ENCODE results near the gene CA5A. TPM values are rescaled to one million over a fixed set of nuclear protein-coding genes. Genes with fewer than 3 reads are reported as not detected.
"Not testable (repeated sequence)": the region's sequence is repeated elsewhere in the genome, so short reads cannot be mapped to it uniquely, and the experiment has no call there.

The CA5A gene
- total RNA-seq, 1 experiment from 2014 or later: 0.10 TPM

- no peak for DNase-seq (ENCODE audit: extremely low read depth, low read depth)
These were observed 9.8 kb downstream of the CA5A start for GRCh38 chr16:87926246-87927194.

- no peak for DNase-seq (ENCODE audit: extremely low read depth, low read depth)
These were observed 11.3 kb downstream of the CA5A start for GRCh38 chr16:87924811-87925670.

DNA sequence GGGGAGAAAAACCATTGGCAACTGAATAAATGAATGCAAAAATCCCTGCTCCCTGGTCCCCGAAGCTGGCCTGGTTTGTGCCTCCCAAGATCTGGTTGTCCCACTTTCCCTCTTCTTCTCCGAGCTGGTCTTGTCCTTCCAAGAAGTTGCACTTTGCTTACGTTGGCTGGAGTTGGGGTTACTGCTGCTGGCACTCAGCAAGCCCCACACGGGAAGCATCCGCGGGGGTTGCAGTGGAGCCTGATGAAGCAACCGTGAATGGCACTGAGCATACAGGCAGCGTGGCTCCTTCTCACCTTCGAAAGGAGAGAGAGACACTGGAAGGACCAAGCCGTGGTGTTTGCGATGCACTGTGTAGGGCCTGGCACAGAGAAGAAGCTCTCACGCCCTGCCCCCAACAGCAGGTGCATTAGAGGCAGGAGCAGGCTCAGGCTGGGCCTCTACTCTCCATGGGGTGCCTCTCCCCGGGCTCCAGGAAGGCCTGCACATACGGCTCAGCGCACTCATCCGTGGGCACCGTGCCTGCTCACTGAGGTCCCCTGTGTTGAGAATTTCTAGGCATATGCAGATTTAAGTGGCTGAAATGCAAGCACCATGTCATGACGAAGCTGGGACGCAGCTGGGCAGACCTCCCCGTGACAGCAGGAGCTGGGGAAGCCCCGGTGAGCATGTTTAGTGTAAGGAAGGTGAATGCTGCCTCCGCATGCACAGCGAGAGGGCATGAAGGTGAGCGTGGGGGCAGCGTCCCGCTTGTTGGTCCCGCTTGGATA, 12.1 kb downstream of the CA5A start:
- no peak for DNase-seq (ENCODE audit: extremely low read depth, low read depth)

DNA sequence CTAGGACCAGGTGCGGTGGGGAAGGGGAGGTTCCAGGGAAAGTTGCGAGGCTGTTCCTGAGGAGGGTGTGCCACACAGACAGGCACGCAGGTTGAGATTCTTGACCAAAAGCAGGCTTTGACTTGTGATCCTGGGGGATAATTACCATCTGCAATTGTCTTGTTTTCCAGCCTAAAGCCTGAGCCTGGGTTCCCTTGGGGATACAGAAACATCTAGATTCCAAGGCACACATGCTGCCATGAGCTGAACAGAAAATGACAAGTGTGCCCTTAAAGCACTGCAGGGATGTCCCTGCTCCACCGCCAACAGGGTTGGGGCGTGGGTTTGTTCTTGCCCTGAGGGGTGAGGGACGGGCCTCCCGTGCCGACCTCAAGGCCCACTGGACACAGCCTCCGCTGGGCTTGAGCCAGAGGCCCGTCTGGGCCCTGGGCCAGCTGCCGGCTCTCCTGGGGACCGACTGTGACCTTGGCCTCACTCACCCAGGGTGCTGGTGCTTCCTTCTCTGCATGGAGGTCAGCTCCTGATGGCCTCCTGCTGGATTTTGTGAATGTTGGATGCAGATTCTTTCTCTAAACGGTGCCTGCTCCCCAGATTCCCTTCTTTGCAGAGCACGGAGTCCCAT, 14.0 kb downstream of the CA5A start:
- DNase-seq (ENCODE audit: extremely low read depth, low read depth): no peak

DNA sequence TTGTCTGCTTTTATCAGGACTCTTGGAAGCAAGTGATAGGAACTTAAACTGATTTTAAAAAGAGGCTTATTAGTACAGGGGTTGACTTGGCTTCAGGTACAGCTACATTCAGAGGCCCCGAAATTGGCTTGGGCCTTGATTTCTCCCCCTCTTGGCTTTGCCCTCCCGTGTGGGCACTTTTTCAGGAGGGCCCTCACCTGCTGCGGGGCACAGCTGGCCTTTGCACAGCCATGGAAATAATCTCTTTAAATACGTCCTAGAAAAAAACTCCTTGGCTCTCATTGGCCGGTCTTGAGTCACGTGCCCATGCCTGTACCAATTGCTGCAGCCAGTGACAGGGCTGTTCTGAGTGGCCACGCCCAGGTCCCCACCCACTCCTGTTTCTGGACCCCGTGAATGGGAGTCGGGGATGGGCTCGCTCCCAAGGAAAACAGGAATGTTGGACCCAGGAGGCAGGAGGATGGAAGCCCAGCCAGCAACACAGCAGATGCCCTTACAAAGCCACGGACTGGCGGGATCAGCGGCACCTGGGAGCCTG, 15.0 kb downstream of the CA5A start:
- no peak for DNase-seq (ENCODE audit: extremely low read depth, low read depth)

GRCh38 chr16:87919681-87919994, 16.7 kb downstream of the CA5A start:
- no peak for DNase-seq (ENCODE audit: extremely low read depth, low read depth)

DNA sequence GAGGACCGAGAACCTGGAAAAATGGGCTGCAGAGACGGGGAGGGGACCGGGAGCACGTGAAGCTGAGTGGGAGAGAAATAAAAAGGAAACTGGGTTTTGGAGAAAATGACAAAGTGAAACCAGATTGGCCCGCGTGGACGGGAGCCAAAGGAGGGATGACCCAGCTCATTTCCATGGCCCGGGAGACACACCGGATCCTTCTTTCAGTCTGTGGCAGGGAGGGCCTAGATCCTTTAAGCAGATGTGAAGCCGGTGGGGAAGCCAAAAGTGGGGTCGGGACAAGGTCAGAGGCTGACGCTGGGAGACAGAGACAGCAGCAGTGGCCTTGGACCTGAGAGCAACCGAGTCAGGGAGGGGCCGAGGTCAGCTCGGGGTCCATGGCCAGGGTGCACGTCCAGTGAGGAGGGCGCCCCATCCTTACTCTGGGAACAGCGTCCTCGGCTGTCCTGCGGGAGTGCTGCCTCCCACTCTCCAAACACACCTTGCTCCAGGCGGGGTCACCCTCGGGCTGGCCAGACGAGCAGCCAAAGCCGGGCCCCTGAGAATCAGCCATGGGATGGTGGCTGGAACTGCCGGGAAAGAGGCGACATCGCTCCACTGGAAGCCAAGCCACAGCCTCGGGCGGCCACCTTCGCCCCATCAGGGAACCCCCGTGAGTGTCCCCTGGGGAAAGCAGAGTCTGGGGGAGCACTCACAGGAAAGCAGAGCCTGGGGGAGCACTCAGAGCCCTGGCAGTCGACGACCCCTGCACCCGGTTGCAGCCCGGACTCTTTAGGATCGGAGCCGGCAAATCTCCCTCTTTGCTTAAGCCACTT, 17.3 kb downstream of the CA5A start:
- DNase-seq (ENCODE audit: extremely low read depth, low read depth): no peak

- DNase-seq (ENCODE audit: extremely low read depth, low read depth): no peak
These were observed 18.0 kb downstream of the CA5A start for GRCh38 chr16:87918338-87918737.

DNA sequence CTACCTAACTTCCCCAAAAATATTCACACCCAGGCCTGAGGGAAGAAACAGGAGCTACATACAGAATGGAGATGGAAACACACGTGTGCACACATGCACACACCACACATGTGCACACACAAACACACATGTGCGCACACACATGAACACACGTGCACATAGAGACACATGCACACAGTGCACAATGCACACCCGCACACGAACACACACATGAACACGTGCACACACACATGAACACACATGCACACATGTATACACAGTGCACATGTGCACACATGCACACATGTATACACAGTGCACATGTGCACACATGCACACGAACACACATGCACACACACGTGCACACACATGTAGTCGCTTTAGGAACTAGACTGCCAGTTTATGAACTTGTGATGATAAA, 18.8 kb downstream of the CA5A start:
- DNase-seq (ENCODE audit: extremely low read depth, low read depth): no peak

DNA sequence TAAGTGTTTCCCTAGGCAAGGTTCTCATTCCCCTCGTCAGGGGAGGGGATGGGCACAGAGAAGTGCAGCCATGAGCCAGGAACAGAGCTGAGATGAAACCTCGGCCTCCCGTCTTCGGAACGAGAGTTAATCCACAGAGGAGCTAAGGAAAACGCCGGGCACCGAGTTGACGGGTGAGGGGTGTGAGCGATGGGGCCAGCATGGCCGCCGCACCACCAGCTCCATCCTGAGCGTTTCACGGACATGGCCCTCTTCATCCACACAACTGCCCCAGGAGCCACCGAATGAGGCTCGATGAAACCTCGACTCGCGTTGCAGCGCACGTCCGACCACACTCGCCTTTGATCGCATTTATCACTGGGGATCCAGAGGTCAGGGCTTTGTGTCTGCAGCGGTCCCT, 21.5 kb downstream of the CA5A start:
- DNase-seq (ENCODE audit: extremely low read depth, low read depth): no peak

DNA sequence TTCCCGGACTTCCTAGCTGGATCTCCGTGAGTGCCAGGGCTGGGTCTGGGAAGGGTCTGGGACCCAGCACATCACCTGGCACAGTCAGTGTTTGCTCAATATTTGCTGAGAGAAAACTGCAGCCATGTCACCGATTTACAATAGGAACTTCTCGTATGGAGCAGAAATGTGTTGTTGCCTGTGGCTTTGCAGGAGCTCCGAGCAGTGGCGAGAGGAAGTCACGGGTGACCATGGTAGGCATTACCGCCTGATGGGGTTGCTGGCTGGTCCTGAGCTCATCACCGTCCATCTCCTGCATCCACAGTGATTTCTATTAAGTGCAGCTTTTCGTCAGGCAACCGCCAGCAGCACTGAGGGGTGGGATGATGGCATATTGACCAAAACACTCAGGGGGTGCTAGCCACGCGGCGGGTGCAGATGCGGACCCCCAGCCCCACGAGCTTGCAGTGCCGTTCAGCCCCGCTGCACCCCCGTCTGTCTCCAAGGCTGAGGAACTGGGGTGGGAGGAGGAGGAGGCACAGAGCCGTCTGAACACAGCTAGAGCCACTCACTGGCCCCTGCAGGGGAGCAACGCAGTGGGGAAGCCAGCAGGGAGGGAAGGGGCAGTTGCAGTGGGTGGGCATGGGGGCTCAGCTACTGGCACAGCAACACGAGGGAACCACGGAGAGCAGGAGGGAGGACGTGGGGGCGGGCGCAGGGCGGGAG, 22.2 kb downstream of the CA5A start:
- DNase-seq (ENCODE audit: extremely low read depth, low read depth): not testable (repeated sequence)

GRCh38 chr16:87912691-87913090, 23.6 kb downstream of the CA5A start:
- not testable (repeated sequence) for DNase-seq (ENCODE audit: extremely low read depth, low read depth)

GRCh38 chr16:87911106-87911763, 25.1 kb downstream of the CA5A start:
- peak; percentile 60 for DNase-seq (ENCODE audit: extremely low read depth, low read depth)

GRCh38 chr16:87909203-87909935, 27.0 kb downstream of the CA5A start:
- DNase-seq (ENCODE audit: extremely low read depth, low read depth): peak; percentile 38

DNA sequence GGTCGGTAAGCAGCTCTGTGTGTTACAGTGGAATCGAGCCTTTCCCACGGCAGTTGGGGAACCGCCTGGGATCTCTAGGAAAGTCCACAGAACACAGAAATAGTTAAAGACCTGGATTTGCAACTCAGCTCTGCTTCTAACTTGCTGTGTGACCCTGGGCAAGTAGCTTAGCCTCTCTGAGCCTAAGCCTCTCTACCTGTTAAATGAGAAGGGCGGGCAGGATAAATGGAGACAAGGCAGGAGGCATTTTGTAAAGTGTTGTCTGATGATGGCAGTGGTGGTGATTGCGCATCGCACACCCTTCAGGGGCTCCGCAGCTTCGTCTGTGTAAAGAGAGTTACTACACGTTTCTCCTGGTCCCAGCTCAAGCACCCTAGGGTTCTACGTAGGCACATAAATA, 28.2 kb downstream of the CA5A start:
- not testable (repeated sequence) for DNase-seq (ENCODE audit: extremely low read depth, low read depth)

DNA sequence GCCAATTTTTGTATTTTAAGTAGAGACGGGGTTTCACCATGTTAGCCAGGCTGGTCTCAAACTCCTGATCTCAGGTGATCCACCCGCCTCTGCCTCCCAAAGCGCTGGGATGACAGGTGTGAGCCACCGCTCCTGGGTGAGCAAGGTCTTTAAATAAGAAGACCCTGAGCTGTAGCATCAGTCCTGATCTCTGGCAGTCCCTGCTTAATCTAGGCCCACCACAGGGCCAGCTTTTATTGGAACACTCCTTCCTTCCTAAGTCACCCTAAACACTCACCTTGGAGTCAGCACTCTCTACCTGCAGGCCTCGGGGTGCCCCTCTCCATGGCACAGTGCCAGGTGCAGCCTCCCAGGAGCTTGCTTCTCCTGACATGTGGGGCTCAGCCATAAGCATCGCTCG, 30.8 kb downstream of the CA5A start:
- not testable (repeated sequence) for DNase-seq (ENCODE audit: extremely low read depth, low read depth)

DNA sequence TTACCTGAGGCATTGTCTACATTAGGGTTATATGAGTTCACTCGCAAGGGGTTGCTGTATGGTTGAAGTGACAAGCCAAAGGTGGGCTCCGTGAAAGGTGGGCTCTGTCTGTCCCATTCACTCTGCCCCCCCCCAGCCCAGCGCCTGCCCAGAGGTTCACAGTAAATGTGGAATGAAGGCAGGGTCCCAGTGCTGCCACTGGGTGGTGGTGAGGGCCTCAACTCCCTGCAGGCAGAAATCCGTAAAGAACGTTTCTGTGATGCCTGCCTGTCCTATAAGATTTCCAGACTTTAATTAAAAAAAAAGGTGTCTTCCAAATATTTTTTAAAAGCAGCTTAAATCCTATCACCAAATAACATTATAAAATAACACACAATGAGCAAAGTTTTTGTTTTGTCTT, 31.4 kb downstream of the CA5A start:
- not testable (repeated sequence) for DNase-seq (ENCODE audit: extremely low read depth, low read depth)

Measured in NCI-H460 (cell line).